ENCODE measurements around the gene ARID1A.
A peak's percentile ranks its signal among the peaks of the same experiment; 100 is the strongest.

Gene ARID1A

GRCh38 chr1:26727476-26727875, 31.7 kb downstream of the ARID1A start:
- no peak for DNase-seq (ENCODE audit: low read depth in 2 of 2)

- no peak for DNase-seq (ENCODE audit: low read depth in 2 of 2)
Observed at GRCh38 chr1:26728645-26729044, 32.8 kb downstream of the ARID1A start.

GRCh38 chr1:26729633-26730032, 33.8 kb downstream of the ARID1A start:
- no peak for DNase-seq (ENCODE audit: low read depth in 2 of 2)

GRCh38 chr1:26730695-26731094, 34.9 kb downstream of the ARID1A start:
- DNase-seq (ENCODE audit: low read depth in 2 of 2), result no peak

GRCh38 chr1:26731233-26731902, 35.6 kb downstream of the ARID1A start:
- DNase-seq (ENCODE audit: low read depth in 2 of 2), result no peak

GRCh38 chr1:26733392-26733791, 37.6 kb downstream of the ARID1A start:
- no peak for DNase-seq (ENCODE audit: low read depth in 2 of 2)

- no peak for DNase-seq (ENCODE audit: low read depth in 2 of 2)
Observed at GRCh38 chr1:26733982-26734381, 38.2 kb downstream of the ARID1A start.

GRCh38 chr1:26734501-26735058, 38.8 kb downstream of the ARID1A start:
- DNase-seq (ENCODE audit: low read depth in 2 of 2), result no peak

GRCh38 chr1:26739329-26739914, 43.6 kb downstream of the ARID1A start:
- DNase-seq (ENCODE audit: low read depth in 2 of 2), result no peak

- DNase-seq (ENCODE audit: low read depth in 2 of 2), result no peak
Observed at GRCh38 chr1:26740023-26740634, 44.3 kb downstream of the ARID1A start.

GRCh38 chr1:26740952-26741351, 45.1 kb downstream of the ARID1A start:
- no peak for DNase-seq (ENCODE audit: low read depth in 2 of 2)

- DNase-seq (ENCODE audit: low read depth in 2 of 2), result no peak
Observed at GRCh38 chr1:26743426-26744059, 47.7 kb downstream of the ARID1A start.

- DNase-seq (ENCODE audit: low read depth in 2 of 2), result peak; percentile 57 to 70
Observed at GRCh38 chr1:26744075-26744959, 48.5 kb downstream of the ARID1A start.

- DNase-seq (ENCODE audit: low read depth in 2 of 2), result no peak
Observed at GRCh38 chr1:26745191-26745590, 49.4 kb downstream of the ARID1A start.

- DNase-seq (ENCODE audit: low read depth in 2 of 2), result no peak
Observed at GRCh38 chr1:26747048-26747447, 51.2 kb downstream of the ARID1A start.

- no peak for DNase-seq (ENCODE audit: low read depth in 2 of 2)
Observed at GRCh38 chr1:26748351-26748750, 52.5 kb downstream of the ARID1A start.

GRCh38 chr1:26749458-26749857, 53.6 kb downstream of the ARID1A start:
- no peak for DNase-seq (ENCODE audit: low read depth in 2 of 2)

- DNase-seq (ENCODE audit: low read depth in 2 of 2), result no peak
Observed at GRCh38 chr1:26750428-26750827, 54.6 kb downstream of the ARID1A start.

- no peak for DNase-seq (ENCODE audit: low read depth in 2 of 2)
Observed at GRCh38 chr1:26752519-26752918, 56.7 kb downstream of the ARID1A start.

GRCh38 chr1:26754086-26754874, 58.5 kb downstream of the ARID1A start:
- no peak for DNase-seq (ENCODE audit: low read depth in 2 of 2)

GRCh38 chr1:26758358-26758757, 62.5 kb downstream of the ARID1A start:
- DNase-seq (ENCODE audit: low read depth in 2 of 2), result no peak

Measured in stimulated activated CD4-positive, alpha-beta T cell treated with anti-CD3 and anti-CD28 coated beads, Interleukin-4, amount 100 ng/mL, for 48 hours (primary cell).